Measurements from ENCODE around the gene RADIL. TPM values are rescaled to one million over a fixed set of nuclear protein-coding genes. Genes with fewer than 3 reads are reported as not detected.

Gene RADIL
- total and polyA plus RNA-seq, 2 of the 13 experiments (the other 11 are each of a cell fraction or from before 2014, with no cell fraction given): 0.05 to 0.09 TPM

- TF ChIP-seq TOE1 (CRISPR knock-in tag; IDR thresholded peaks at IDR 0.05) (no peak), GABPB1 (CRISPR knock-in tag; IDR thresholded peaks at IDR 0.05) (peak; percentile 48), THRA (CRISPR knock-in tag; IDR thresholded peaks at IDR 0.05; ENCODE audit: borderline replicate concordance) (0 out of 2 replicates have a peak, but pooled peaks have one; percentile 43)
These were observed 85.4 kb downstream of the RADIL start (continued) for GRCh38 chr7:4797858-4798705.

DNA sequence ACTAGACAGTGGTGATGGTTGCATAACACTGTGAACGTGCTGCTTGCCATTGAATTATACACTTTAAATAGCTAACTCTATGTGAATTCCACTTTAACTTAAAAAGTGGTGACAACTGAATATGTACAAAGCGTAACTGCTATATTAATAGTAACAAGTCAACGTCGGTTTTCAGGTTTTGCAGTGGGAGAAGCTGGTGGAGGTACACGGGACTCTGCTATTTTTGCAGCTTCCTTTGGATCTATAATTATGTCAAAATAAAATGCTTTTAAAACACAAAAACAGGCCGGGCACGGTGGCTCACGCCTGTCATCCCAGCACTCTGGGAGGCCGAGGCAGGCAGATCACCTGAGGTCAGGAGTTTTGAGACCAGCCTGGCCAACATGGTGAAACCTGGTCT, 87.1 kb downstream of the RADIL start:
- Histone ChIP-seq H3K27ac (ENCODE audit: extremely low read length, insufficient read depth, low read length) (no peak overlapping the region), H3K9me3 (ENCODE audit: low read length) (no peaks in the 10 kb centered on the region), H3K4me3 (replicated peaks in 1 of 3; ENCODE audit: insufficient read depth in 1 of 3, low read depth in 2 of 3, low read length in 3 of 3) (no peak overlapping the region), H3K4me1 (ENCODE audit: insufficient read depth, low read length) (peaks cover 16% of the 10 kb centered on the region), H3K27me3 (ENCODE audit: control insufficient read depth in 1 of 2, insufficient read depth in 2 of 2, low read length in 2 of 2) (peaks cover 1 to 11% of the 10 kb centered on the region in 2 experiments; a peak in 2 of 5 replicates), H2AFZ (ENCODE audit: low read length) (no peak overlapping the region), H4K20me1 (ENCODE audit: insufficient read depth, low read length) (no peaks in the 10 kb centered on the region), H3K36me3 (replicated peaks in 1 of 2; ENCODE audit: control insufficient read depth in 1 of 2, insufficient read depth in 2 of 2, low read length in 2 of 2) (peaks cover under 1 to 3% of the 10 kb centered on the region in 2 experiments; a peak in 1 of 5 replicates), H3K4me2 (ENCODE audit: low read depth, low read length) (no peak overlapping the region), H3K9ac (ENCODE audit: insufficient read depth, low read depth, low read length) (no peak overlapping the region), H3K79me2 (ENCODE audit: insufficient read depth, low read length) (no peaks in the 10 kb centered on the region)
- ChIA-PET CTCF (ENCODE audit: low intra/inter-chr PET ratio, low total read pairs) (no interaction called here), POLR2A (interaction anchor here (2.0 kb wide), 1 partner anchor 21 kb away, joined by 10 read pairs; the partner anchor contains the start of gene AP5Z1)
- 61% methylated on average over 9 of the region's 9 CpGs for WGBS (ENCODE audit: low lambda C conversion rate)
- DNase-seq (ENCODE audit: low spot score) (no peak), ATAC-seq (no peak), FAIRE-seq (no peak)
- no TSS peak for BruUV-seq (replicated peaks)
- no peak for TF ChIP-seq PHF5A (CRISPR knock-in tag; IDR thresholded peaks at IDR 0.05; ENCODE audit: low read depth, unreplicated experiment)
- no peak for TF ChIP-seq ZNF563 (CRISPR knock-in tag; IDR thresholded peaks at IDR 0.05)
- no peak for TF ChIP-seq RBAK (CRISPR knock-in tag; IDR thresholded peaks at IDR 0.05)
- TF ChIP-seq PPARG (CRISPR knock-in tag; conservative IDR thresholded peaks at IDR 0.05): no peak
- in situ Hi-C loops (cut with HindIII; ENCODE audit: extremely low pct_ligation_motif_present, low pct_unique_long_range_greater_than_20kb) (loop anchor here (10.0 kb wide), 1 partner anchor 288 kb away; no protein-coding TSS in a partner anchor), intact Hi-C loops (cut with micrococcal nuclease; ENCODE audit: unreplicated experiment) (no loop called here)
